ENCODE results near the gene CSN2.
"Not testable (repeated sequence)": the region's sequence is repeated elsewhere in the genome, so short reads cannot be mapped to it uniquely, and the experiment has no call there.

The CSN2 gene

GRCh38 chr4:69965628-69966027, at the start of gene CSN2:
Gene CSN2, minus strand, starts transcription at chr4:69965728. Its CDS starts 4,733 bp downstream, at chr4:69960995.
- DNase-seq (ENCODE audit: low read depth): no peak

- DNase-seq (ENCODE audit: low read depth): no peak
Measured at GRCh38 chr4:70008771-70009170, 43.2 kb upstream of the CSN2 start.

GRCh38 chr4:70002507-70002906, 37.0 kb upstream of the CSN2 start:
- no peak for DNase-seq (ENCODE audit: low read depth)

GRCh38 chr4:70000711-70001110, 35.2 kb upstream of the CSN2 start:
- no peak for DNase-seq (ENCODE audit: low read depth)

- no peak for DNase-seq (ENCODE audit: low read depth)
Measured at GRCh38 chr4:69999420-69999819, 33.9 kb upstream of the CSN2 start.

GRCh38 chr4:69995526-69996016, 30.0 kb upstream of the CSN2 start, which contains the start of gene STATH:
Gene STATH, plus strand, starts transcription at chr4:69995966. Its CDS starts 2,472 bp downstream, at chr4:69998438.
- no peak for DNase-seq (ENCODE audit: low read depth)

- DNase-seq (ENCODE audit: low read depth): no peak
Measured at GRCh38 chr4:69994782-69995181, 29.3 kb upstream of the CSN2 start.

- no peak for DNase-seq (ENCODE audit: low read depth)
Measured at GRCh38 chr4:69991016-69991415, 25.5 kb upstream of the CSN2 start.

GRCh38 chr4:69986663-69987062, 21.1 kb upstream of the CSN2 start:
- DNase-seq (ENCODE audit: low read depth): no peak

- DNase-seq (ENCODE audit: low read depth): no peak
Measured at GRCh38 chr4:69984030-69984443, 18.5 kb upstream of the CSN2 start.

GRCh38 chr4:69977582-69977981, 12.1 kb upstream of the CSN2 start:
- DNase-seq (ENCODE audit: low read depth): no peak

GRCh38 chr4:69974631-69975030, 9.1 kb upstream of the CSN2 start:
- no peak for DNase-seq (ENCODE audit: low read depth)

GRCh38 chr4:69970071-69970470, 4.5 kb upstream of the CSN2 start:
- DNase-seq (ENCODE audit: low read depth): no peak

GRCh38 chr4:69957209-69957608, 8.3 kb downstream of the CSN2 start:
- no peak for DNase-seq (ENCODE audit: low read depth)

- DNase-seq (ENCODE audit: low read depth): no peak
Measured at GRCh38 chr4:69951602-69952001, 13.9 kb downstream of the CSN2 start.

GRCh38 chr4:69936566-69936965, 29.0 kb downstream of the CSN2 start:
- DNase-seq (ENCODE audit: low read depth): no peak

- no peak for DNase-seq (ENCODE audit: low read depth)
Measured at GRCh38 chr4:69934150-69934549, 31.4 kb downstream of the CSN2 start.

- DNase-seq (ENCODE audit: low read depth): no peak
Measured at GRCh38 chr4:69930768-69931167, 34.8 kb downstream of the CSN2 start, which contains the start of gene CSN1S1. Gene CSN1S1, plus strand, starts transcription at chr4:69931068. Its CDS starts 1,488 bp downstream, at chr4:69932556.

- not testable (repeated sequence) for DNase-seq (ENCODE audit: low read depth)
Measured at GRCh38 chr4:69923782-69924410, 41.6 kb downstream of the CSN2 start.

GRCh38 chr4:69920874-69921273, 44.7 kb downstream of the CSN2 start:
- no peak for DNase-seq (ENCODE audit: low read depth)

- no peak for DNase-seq (ENCODE audit: low read depth)
Measured at GRCh38 chr4:69910016-69910782, 55.3 kb downstream of the CSN2 start.

- DNase-seq (ENCODE audit: low read depth): no peak
Measured at GRCh38 chr4:69909195-69909594, 56.3 kb downstream of the CSN2 start.

- no peak for DNase-seq (ENCODE audit: low read depth)
Measured at GRCh38 chr4:69907151-69907550, 58.4 kb downstream of the CSN2 start.
